A549 treated with GW870086 at 1 μM for 4 hours (cell line): ENCODE results near the gene HPDL. TPM values are rescaled to one million over a fixed set of nuclear protein-coding genes. Genes with fewer than 3 reads are reported as not detected.

ENCODE experiments used
- total RNA-seq: library from RNA; stranded (reverse); fragments of 200-300 nt; extraction: Qiagen RNA extraction; gene quantifications from 5 replicates; pipeline ENCODE4 v1.2.3, GENCODE V29; 2022; ENCODE audit warnings: low read depth

The HPDL gene
- 3.2 to 4.5 TPM (median 4.0 TPM) in 5 replicates for total RNA-seq

GRCh38 chr1:45326627-45327623, at the start of gene HPDL:
HPDL (plus strand) TSS chr1:45326895; CDS start chr1:45327149, 254 bp downstream.

GRCh38 chr1:45339789-45340558, 13.3 kb downstream of the HPDL start, which contains the start of the genes MUTYH and TOE1:
MUTYH (minus strand) TSS chr1:45340440; CDS start chr1:45334505, 5,935 bp downstream.
TOE1 (plus strand) TSS chr1:45340170; CDS start chr1:45340253, 83 bp downstream.

Other genes with a start within 250 kb of the HPDL start
- gene ZSWIM5, start 120.3 kb upstream of the HPDL start, total RNA-seq = 0.47 to 0.65 TPM (median 0.57 TPM) in 5 replicates
- gene TOE1, start 13.3 kb downstream of the HPDL start, total RNA-seq = 12.5 to 13.6 TPM (median 12.9 TPM) in 5 replicates
- 7.6 to 9.6 TPM (median 9.2 TPM) in 5 replicates for gene MUTYH, start 13.5 kb downstream of the HPDL start, total RNA-seq
- gene TESK2, start 164.3 kb downstream of the HPDL start, total RNA-seq = 0.14 to 0.30 TPM (median 0.24 TPM) in 5 replicates
- 1.6 to 2.5 TPM (median 1.8 TPM) in 5 replicates for gene CCDC163, start 173.2 kb downstream of the HPDL start, total RNA-seq
- 1.8 to 2.6 TPM (median 1.9 TPM) in 5 replicates for gene MMACHC, start 173.4 kb downstream of the HPDL start, total RNA-seq
- 1,997 to 2,230 TPM (median 2,009 TPM) in 5 replicates for gene PRDX1, start 195.0 kb downstream of the HPDL start, total RNA-seq
- 68.9 to 80.7 TPM (median 80.2 TPM) in 5 replicates for gene AKR1A1, start 223.9 kb downstream of the HPDL start, total RNA-seq